Endometrial microvascular endothelial cells (primary cell): Measurements from ENCODE around the gene RNPS1. TPM values are rescaled to one million over a fixed set of nuclear protein-coding genes. Genes with fewer than 3 reads are reported as not detected.
"Not testable (repeated sequence)": the region's sequence is repeated elsewhere in the genome, so short reads cannot be mapped to it uniquely, and the experiment has no call there.

Experiments
- in situ Hi-C: cut with HindIII; loops from 2 replicates; pipeline ENCODE4 v1.10.0; 2017; ENCODE audit warnings: low sequenced_read_pairs, low pct_unique_long_range_greater_than_20kb; ENCODE audit errors: inconsistent ontology term
- total RNA-seq: library from RNA; depleted of rRNA; stranded (reverse); fragments of >200 nt; gene quantifications from one replicate; pipeline ENCODE4 v1.2.3, GENCODE V29; 2015; ENCODE audit errors: inconsistent ontology term

The RNPS1 gene
- total RNA-seq, 1 donor from 2014 or later = 177 TPM

DNA sequence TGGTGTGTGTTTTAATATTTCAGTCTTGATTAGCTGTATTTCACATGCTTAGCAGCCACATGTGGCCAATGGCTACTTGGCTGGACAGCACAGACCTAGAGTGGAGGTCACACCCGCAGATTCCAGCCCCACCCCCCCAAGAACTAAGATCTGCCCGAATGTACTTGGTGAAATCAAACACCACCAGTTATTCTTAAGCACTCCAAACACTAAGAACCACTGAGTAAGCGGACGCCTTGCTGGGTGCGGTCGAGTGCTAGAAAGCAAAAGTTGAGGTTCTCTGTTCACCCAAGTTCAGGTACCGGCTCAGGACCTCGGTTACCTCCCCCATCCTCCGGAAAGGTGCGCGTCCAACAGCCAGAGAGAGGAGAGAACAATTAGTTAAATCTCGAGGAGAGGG is 1.0 kb downstream of the RNPS1 start:
- in situ Hi-C loops = not testable (repeated sequence)

- in situ Hi-C loops = not testable (repeated sequence)
Measured at GRCh38 chr16:2263026-2263425, 4.9 kb downstream of the RNPS1 start.

DNA sequence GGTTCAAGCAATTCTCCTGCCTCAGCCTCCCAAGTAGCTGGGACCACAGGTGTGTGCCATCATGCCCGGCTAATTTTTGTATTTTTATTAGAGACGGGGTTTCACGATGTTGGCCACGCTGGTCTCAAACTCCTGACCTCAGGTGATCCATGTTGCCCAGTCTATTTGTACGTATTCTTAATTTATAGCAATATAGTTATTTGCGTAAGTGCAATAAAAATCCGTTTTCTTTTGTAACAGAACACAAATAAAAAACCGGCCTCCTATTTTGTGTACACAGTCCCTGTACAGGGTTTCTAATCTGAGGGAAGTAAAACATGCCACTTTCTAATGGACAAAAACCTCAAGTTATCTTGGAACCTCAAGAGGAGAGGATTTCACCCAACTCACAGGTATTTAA is 7.7 kb downstream of the RNPS1 start:
- in situ Hi-C loops = no loop called here

DNA sequence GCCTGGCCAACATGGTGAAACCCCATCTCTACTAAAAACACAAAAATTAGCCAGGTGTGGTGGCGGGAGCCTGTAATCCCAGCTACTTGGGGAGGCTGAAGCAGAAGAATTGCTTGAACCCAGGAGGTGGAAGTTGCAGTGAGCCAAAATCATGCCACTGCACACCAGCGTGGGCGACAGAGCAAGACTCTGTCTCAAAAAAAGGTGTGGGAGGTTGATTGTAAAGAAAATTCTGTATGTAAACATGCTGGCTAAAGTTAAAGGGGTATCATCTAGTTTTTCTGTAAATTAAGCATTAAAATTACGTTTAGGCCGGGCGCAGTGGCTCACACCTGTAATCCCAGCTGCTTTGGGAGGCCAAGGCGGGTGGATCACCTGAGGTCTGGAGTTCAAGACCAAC is 9.4 kb downstream of the RNPS1 start:
- in situ Hi-C loops = not testable (repeated sequence)

GRCh38 chr16:2257726-2258125 is 10.2 kb downstream of the RNPS1 start:
- in situ Hi-C loops = no loop called here

DNA sequence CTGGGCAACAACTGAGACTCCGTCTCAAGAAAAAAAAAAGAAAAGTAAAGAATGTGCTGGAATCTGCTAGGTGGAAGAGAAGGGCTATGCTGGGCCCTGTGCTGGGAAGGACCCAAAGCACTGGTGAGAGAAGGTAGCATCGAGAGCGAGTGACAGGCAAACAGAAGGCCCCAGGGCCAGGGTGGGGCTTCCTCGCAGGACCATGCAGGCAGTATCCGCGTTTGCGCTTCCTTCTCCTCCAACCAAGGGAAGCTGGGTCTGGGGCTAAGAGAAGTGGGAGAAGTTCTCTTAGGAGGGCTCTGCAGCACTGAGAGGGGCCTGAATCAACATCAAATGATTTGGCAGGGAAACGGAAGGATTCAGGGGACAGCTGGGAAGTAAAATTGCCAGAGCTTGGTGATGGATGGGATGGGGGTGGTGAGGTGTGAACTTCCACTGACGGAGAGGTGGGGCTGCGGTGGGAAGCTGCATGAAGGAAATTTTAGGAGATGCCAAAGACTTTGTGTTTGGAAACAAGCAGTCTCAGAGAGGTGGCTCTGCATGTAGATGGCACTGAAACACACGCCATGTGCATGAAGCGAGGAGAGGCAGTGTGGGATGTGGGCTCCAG is 11.3 kb downstream of the RNPS1 start:
- in situ Hi-C loops = no loop called here

DNA sequence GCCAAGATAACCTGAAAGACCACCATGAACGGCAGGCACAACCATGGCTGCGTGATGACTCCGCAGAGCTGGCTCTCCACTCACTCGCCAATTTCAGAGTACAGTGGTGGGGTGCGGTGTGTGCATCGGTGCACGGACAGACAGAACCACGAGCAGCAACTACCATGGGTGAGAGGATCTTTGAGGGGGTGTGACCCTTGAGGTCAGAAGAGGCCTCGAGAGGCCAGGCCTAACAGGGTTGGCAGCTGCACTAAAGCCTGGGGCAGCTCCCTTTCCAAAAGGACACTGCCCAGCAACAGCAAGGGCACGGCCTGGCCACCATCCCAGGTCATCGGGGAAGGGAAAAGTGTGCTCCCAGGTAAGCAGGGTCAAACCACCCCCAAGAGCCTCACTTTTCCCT is 14.6 kb downstream of the RNPS1 start:
- in situ Hi-C loops = no loop called here

DNA sequence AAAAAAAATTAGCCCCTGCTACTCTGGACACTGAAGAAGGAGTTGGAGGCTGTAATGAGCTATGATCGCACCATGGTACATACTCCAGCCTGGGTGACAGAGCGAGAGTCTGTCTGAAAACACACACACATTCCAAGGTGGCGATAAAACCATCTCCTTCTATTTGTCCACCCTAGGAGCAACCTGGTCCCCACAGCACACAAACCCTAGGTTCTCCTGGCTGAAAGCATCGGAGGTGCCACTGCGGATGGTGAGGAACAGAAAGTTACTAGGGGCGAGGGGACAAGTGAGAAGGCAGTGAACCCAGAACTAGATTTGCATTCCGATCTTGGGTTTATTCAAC is 15.1 kb downstream of the RNPS1 start:
- in situ Hi-C loops = no loop called here

GRCh38 chr16:2251296-2252111 is 16.4 kb downstream of the RNPS1 start, which contains the start of gene ECI1:
Gene ECI1, minus strand, starts transcription at chr16:2251587. Its CDS starts 21 bp downstream, at chr16:2251566.
- in situ Hi-C loops = no loop called here

GRCh38 chr16:2250652-2251295 is 17.2 kb downstream of the RNPS1 start:
- in situ Hi-C loops = no loop called here

GRCh38 chr16:2246301-2246885 is 21.5 kb downstream of the RNPS1 start:
- in situ Hi-C loops = no loop called here

- in situ Hi-C loops = no loop called here
Measured at GRCh38 chr16:2244926-2245795, 22.8 kb downstream of the RNPS1 start.

DNA sequence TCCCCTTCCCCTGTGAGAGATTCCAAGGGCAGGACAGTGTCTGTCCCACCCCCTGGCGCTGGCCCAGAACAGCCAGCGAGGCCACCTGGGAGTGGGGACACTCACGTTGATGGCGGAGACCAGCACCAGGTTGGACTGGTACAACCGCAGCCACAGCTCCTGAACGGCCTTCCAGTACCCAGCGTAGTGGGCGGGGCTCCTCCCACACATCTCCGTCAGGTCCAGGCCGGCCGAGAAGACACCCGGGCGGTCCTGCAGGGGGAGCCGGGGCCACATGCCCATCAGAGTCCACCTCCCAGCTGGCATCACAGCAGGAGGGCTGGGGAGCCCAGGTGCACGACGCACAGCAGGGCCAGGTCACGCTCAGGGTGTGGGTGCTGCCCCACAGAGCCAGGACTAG is 23.6 kb downstream of the RNPS1 start:
- in situ Hi-C loops = no loop called here

DNA sequence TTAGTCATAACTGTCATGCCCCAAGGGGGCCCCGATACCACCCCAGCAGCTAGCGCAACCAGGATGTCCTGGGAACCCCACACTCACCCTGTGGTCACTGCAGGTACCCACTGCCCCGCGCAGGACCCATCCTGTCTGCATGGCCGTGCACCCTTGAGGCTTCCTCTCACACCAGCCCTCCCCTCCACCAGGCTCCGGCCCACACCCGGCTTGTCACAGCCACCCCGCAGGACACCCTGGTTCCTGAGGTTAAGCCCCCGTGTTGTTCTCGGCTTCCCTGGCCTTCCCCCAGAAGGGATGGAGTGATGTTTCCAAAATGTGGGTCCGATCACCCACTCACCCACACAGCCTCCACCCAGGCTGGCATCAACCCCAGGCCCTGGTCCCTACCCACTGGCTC is 24.1 kb downstream of the RNPS1 start:
- in situ Hi-C loops = no loop called here

- in situ Hi-C loops = no loop called here
Measured at GRCh38 chr16:2243031-2243528, 24.8 kb downstream of the RNPS1 start.

DNA sequence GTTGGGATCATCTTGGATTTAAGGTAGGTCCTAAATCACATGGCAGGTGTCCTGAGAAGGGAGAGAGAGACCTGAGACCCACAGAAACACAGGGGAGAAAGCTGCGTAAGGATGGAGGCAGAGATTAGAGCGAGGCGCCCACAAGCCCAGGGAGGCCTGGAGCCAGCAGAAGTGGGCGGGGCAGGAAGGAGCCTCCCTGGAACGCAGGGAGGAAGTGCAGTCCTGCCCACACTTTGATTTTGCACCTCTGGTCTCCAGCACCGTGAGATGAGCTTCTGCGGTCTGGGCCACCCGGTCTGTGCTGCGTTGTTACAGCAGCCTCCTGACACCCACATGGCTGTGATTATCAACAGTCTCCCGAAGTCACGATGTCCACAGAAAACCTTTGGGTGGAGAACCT is 25.3 kb downstream of the RNPS1 start:
- in situ Hi-C loops = no loop called here

- in situ Hi-C loops = not testable (repeated sequence)
Measured at GRCh38 chr16:2240331-2240730, 27.6 kb downstream of the RNPS1 start.

- in situ Hi-C loops = no loop called here
Measured at GRCh38 chr16:2238838-2239675, 28.9 kb downstream of the RNPS1 start.
